RWPE1 (cell line): ENCODE data around the gene DNMBP.

Experiments
- CTCF ChIA-PET: fragments of 350-600 bp; sonication (Branson Sonifier 250); formaldehyde crosslinking; extraction: SDS; loops from one replicate; lab custom pipeline; 2021; lab: Yijun Ruan, JAX
- POLR2A ChIA-PET: fragments of 400-600 bp; formaldehyde crosslinking; extraction: SDS; loops from one replicate; lab custom pipeline; 2020; ENCODE audit warnings: antibody characterized with exemption; ENCODE audit not compliant: low non-redundant PET; lab: Yijun Ruan, JAX
- DNase-seq: peaks from one replicate; pipeline ENCODE4 v3.0.0; 2012; ENCODE audit warnings: low spot score
- H3K27ac ChIP-seq: fragments of 450-650 bp; 2 replicates; pipeline ENCODE4 v1.5.1; 2017
- CTCF ChIP-seq: fragments of 450-650 bp; conservative IDR thresholded peaks from 2 replicates; pipeline ENCODE4 v1.5.1; 2017; ENCODE audit warnings: low read depth, mild to moderate bottlenecking

DNMBP gene

GRCh38 chr10:100000109-100000644 is 9.6 kb downstream of the DNMBP start:
- ChIA-PET POLR2A (no interaction called here), CTCF (interaction anchor here (0.5 kb wide), 1 partner anchor 9 kb away, joined by 7 read pairs; no protein-coding TSS in a partner anchor)
- no peak for DNase-seq
- H3K27ac ChIP-seq: no peak overlapping the region
- TF ChIP-seq CTCF: no peak

- CTCF ChIA-PET: interaction anchor here (0.6 to 1.0 kb wide), 2 partner anchors 10 to 23 kb away, joined by 3 read pairs; partner anchors contain the start of gene DNMBP
- no peak overlapping the region for H3K27ac ChIP-seq
- no peak for TF ChIP-seq CTCF
- no peak for DNase-seq
- POLR2A ChIA-PET: no interaction called here
These were observed 10.2 kb downstream of the DNMBP start for GRCh38 chr10:99999319-100000108.

- peak overlapping the region; percentile 48; the same call in 1 of the 2 replicates for H3K27ac ChIP-seq
- no peak for DNase-seq
- no peak for TF ChIP-seq CTCF
- ChIA-PET CTCF (interaction anchor here (0.5 to 1.3 kb wide), 4 partner anchors 11 to 248 kb away, joined by 3 read pairs; partner anchors contain the start of gene DNMBP), POLR2A (no interaction called here)
These were observed 10.9 kb downstream of the DNMBP start for GRCh38 chr10:99998889-99999288.

- peak overlapping the region; percentile 17; the same call in 1 of the 2 replicates for H3K27ac ChIP-seq
- no peak for DNase-seq
- no peak for TF ChIP-seq CTCF
- ChIA-PET CTCF (no interaction called here), POLR2A (no interaction called here)
These were observed 12.8 kb downstream of the DNMBP start for GRCh38 chr10:99996671-99997648.

GRCh38 chr10:99995713-99996112 is 14.0 kb downstream of the DNMBP start:
- ChIA-PET CTCF (interaction anchor here (0.6 to 0.9 kb wide), 2 partner anchors 89 to 618 kb away, joined by 3 to 4 read pairs; no protein-coding TSS in a partner anchor), POLR2A (no interaction called here)
- no peak for TF ChIP-seq CTCF
- DNase-seq: no peak
- H3K27ac ChIP-seq: no peak overlapping the region
